ENCODE data around the gene ZNF284. TPM values are rescaled to one million over a fixed set of nuclear protein-coding genes. Genes with fewer than 3 reads are reported as not detected.

Gene ZNF284
- total RNA-seq, 1 experiment from 2014 or later = 0.69 TPM

DNA sequence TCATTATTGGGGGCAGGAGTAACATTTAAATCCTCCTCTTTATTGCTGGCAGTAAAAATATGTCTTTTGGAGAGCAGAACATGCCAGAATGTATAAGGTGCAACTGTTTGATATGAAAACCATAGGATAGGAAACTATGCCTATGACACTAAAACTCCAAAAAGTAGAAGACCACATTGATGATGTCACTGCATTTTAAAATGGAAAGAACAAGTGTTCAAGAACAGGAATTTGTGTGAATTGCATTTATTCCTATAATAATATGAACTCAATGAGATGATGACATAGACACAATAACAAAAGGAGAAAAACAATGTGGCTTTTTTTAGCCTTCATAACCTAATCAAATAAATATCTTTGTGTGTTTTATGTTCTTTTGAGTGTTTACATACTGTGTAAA lies 37.5 kb downstream of the ZNF284 start:
- TF ChIP-seq EZH2phosphoT487 (IDR thresholded peaks at IDR 0.05; ENCODE audit: borderline replicate concordance, low read length) (no peak), EZH2 (IDR thresholded peaks at IDR 0.05; ENCODE audit: low read length, unreplicated experiment) (no peak), CTCF (conservative IDR thresholded peaks at IDR 0.05; ENCODE audit: low read depth, low read length) (no peak)
- POLR2A ChIA-PET (ENCODE audit: unreplicated experiment) = no interaction called here

DNA sequence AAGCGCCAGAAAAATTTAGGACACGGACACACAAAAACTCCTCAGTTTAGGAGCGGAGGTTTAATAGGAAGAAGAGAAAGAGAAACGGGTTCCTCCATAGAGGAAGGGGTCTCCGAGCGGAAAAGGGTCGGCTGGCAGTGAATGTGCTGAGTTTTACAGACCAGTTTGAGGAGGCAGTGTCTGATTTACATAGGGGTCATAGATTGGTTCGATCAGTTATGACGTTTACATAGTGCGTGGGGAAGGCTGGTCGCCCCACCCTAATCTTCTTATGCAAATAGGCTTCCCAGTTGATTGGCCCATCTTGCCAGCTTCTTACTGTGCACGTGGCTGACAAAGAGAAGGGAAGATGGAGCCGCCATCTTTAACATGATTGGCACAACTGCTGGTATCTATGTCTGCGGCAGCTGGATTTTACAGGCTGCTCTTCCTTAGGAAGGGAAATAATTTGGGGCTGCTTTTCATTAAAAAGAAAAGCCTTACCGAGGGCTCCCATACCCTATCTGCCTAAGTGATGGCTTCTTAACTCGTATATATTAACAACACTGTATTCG lies 40.0 kb downstream of the ZNF284 start:
- CTCF ChIA-PET = no interaction called here
- Histone ChIP-seq H3K79me2 (ENCODE audit: low read length) (no peaks in the 10 kb centered on the region), H3F3A (ENCODE audit: low read length, unreplicated experiment) (no peaks in the 10 kb centered on the region), H3K27me3 (ENCODE audit: low read length) (no peaks in the 10 kb centered on the region), H3K9me3 (ENCODE audit: low read length) (no peaks in the 10 kb centered on the region), H4K20me1 (ENCODE audit: low read length) (no peaks in the 10 kb centered on the region), H3K9me2 (replicated peaks; ENCODE audit: low read length) (no peaks in the 10 kb centered on the region), H3K4me2 (ENCODE audit: low read length) (peak overlapping the region; percentile 97), H3K9ac (ENCODE audit: low read length) (peak overlapping the region; percentile 57; the same call in 1 of the 2 replicates), H3K27ac (ENCODE audit: low read length) (no peak overlapping the region), H2AFZ (ENCODE audit: low read length) (peak overlapping the region; percentile 99), H3K4me3 (ENCODE audit: low read length) (peak overlapping the region; percentile 99), H3K36me3 (ENCODE audit: low read depth, low read length) (peaks cover 6% of the 10 kb centered on the region), H3K4me1 (ENCODE audit: insufficient read depth, low read length) (peaks cover 9% of the 10 kb centered on the region)
- POLR2A ChIA-PET (ENCODE audit: unreplicated experiment) = no interaction called here
- intact Hi-C loops (cut with micrococcal nuclease) = loop anchor here (2.0 kb wide), 2 partner anchors 39 to 101 kb away; partner anchors contain the start of genes ZNF227 and ZNF284
- ATAC-seq = no peak
- DNase-seq = no peak
- TF ChIP-seq EZH2phosphoT487 (IDR thresholded peaks at IDR 0.05; ENCODE audit: borderline replicate concordance, low read length) = no peak
- no peak for TF ChIP-seq EZH2 (IDR thresholded peaks at IDR 0.05; ENCODE audit: low read length, unreplicated experiment)
- TF ChIP-seq CTCF (conservative IDR thresholded peaks at IDR 0.05; ENCODE audit: low read depth, low read length) = no peak
- BruUV-seq (replicated peaks) = no TSS peak

More for the DNA sequence above, 37.5 kb downstream of the ZNF284 start:
- Histone ChIP-seq H3F3A (ENCODE audit: low read length, unreplicated experiment) (no peaks in the 10 kb centered on the region), H3K9me2 (replicated peaks; ENCODE audit: low read length) (no peaks in the 10 kb centered on the region), H3K36me3 (ENCODE audit: low read depth, low read length) (peaks cover 18% of the 10 kb centered on the region), H2AFZ (ENCODE audit: low read length) (no peak overlapping the region), H3K27me3 (ENCODE audit: low read length) (no peaks in the 10 kb centered on the region), H3K27ac (ENCODE audit: low read length) (no peak overlapping the region), H3K4me1 (ENCODE audit: insufficient read depth, low read length) (peaks cover 9% of the 10 kb centered on the region), H3K4me2 (ENCODE audit: low read length) (no peak overlapping the region), H3K4me3 (ENCODE audit: low read length) (no peak overlapping the region), H3K79me2 (ENCODE audit: low read length) (no peaks in the 10 kb centered on the region), H3K9me3 (ENCODE audit: low read length) (no peaks in the 10 kb centered on the region), H4K20me1 (ENCODE audit: low read length) (no peaks in the 10 kb centered on the region), H3K9ac (ENCODE audit: low read length) (no peak overlapping the region)
- intact Hi-C loops (cut with micrococcal nuclease) = no loop called here
- no peak for DNase-seq
- CTCF ChIA-PET = no interaction called here
- ATAC-seq = no peak
- BruUV-seq (replicated peaks) = no TSS peak

GRCh38 chr19:44112802-44113137 lies 40.8 kb downstream of the ZNF284 start:
- no peaks in the 10 kb centered on the region for H3F3A ChIP-seq (ENCODE audit: low read length, unreplicated experiment)
- ChIA-PET POLR2A (ENCODE audit: unreplicated experiment) (no interaction called here), CTCF (no interaction called here)
- H3K4me1 ChIP-seq (ENCODE audit: insufficient read depth, low read length) = peaks cover 9% of the 10 kb centered on the region
- H3K4me2 ChIP-seq (ENCODE audit: low read length) = peak overlapping the region; percentile 97
- H3K9me3 ChIP-seq (ENCODE audit: low read length) = no peaks in the 10 kb centered on the region
- no peaks in the 10 kb centered on the region for H4K20me1 ChIP-seq (ENCODE audit: low read length)
- no peaks in the 10 kb centered on the region for H3K27me3 ChIP-seq (ENCODE audit: low read length)
- H3K79me2 ChIP-seq (ENCODE audit: low read length) = no peaks in the 10 kb centered on the region
- BruUV-seq (replicated peaks) = no TSS peak
- H3K9me2 ChIP-seq (replicated peaks; ENCODE audit: low read length) = no peaks in the 10 kb centered on the region
- no peak for DNase-seq
- H3K4me3 ChIP-seq (ENCODE audit: low read length) = peak overlapping the region; percentile 99
- H3K36me3 ChIP-seq (ENCODE audit: low read depth, low read length) = no peaks in the 10 kb centered on the region
- no peak overlapping the region for H3K27ac ChIP-seq (ENCODE audit: low read length)
- no peak for TF ChIP-seq EZH2 (IDR thresholded peaks at IDR 0.05; ENCODE audit: low read length, unreplicated experiment)
- TF ChIP-seq EZH2phosphoT487 (IDR thresholded peaks at IDR 0.05; ENCODE audit: borderline replicate concordance, low read length) = no peak
- no peak for TF ChIP-seq CTCF (conservative IDR thresholded peaks at IDR 0.05; ENCODE audit: low read depth, low read length)
- H2AFZ ChIP-seq (ENCODE audit: low read length) = peak overlapping the region; percentile 99
- peak overlapping the region; percentile 57 for H3K9ac ChIP-seq (ENCODE audit: low read length)
- intact Hi-C loops (cut with micrococcal nuclease) = loop anchor here (1.0 to 2.0 kb wide), 7 partner anchors 18 to 193 kb away; partner anchors contain the start of genes ZNF224, ZNF227, ZNF230 and ZNF235
- peak; percentile 21 for ATAC-seq
